GM13976 (cell line): ENCODE data around the gene SUMO2.

Experiments used
- DNase-seq: peaks from one replicate; pipeline ENCODE4 v3.0.0; 2012; ENCODE audit warnings: low spot score
- CTCF ChIP-seq: IDR thresholded peaks from 2 replicates; pipeline ENCODE4 v1.5.1; 2012; ENCODE audit warnings: borderline replicate concordance, mild to moderate bottlenecking; ENCODE audit not compliant: insufficient read depth; ENCODE audit errors: extremely low read depth, missing control alignments, control extremely low read depth
- in situ Hi-C: fragments of 300-500 bp; cut with MboI; formaldehyde crosslinking; loops from one replicate; pipeline ENCODE4 v1.12.0; 2022; ENCODE audit warnings: low sequenced_read_pairs, mixed read lengths, inconsistent platforms; ENCODE audit not compliant: unreplicated experiment

Gene SUMO2

GRCh38 chr17:75205793-75206163, 23.0 kb upstream of the SUMO2 start:
- in situ Hi-C loops: no loop called here
- TF ChIP-seq CTCF: no peak
- DNase-seq: no peak

- no peak for TF ChIP-seq CTCF
- in situ Hi-C loops: no loop called here
- DNase-seq: peak; percentile 100
These were observed 22.5 kb upstream of the SUMO2 start, which contains the start of gene NUP85 for GRCh38 chr17:75205037-75205792. Gene NUP85 (plus strand): TSS chr17:75205679. CDS start chr17:75205762, 83 bp downstream.

- no peak for TF ChIP-seq CTCF
- in situ Hi-C loops: no loop called here
- DNase-seq: no peak
These were observed 17.3 kb upstream of the SUMO2 start for GRCh38 chr17:75199886-75200618.

GRCh38 chr17:75194879-75195278, 12.1 kb upstream of the SUMO2 start:
- TF ChIP-seq CTCF: no peak
- in situ Hi-C loops: no loop called here
- DNase-seq: no peak

GRCh38 chr17:75191584-75191983, 8.8 kb upstream of the SUMO2 start:
- DNase-seq: no peak
- in situ Hi-C loops: no loop called here
- no peak for TF ChIP-seq CTCF

GRCh38 chr17:75188614-75189013, 5.9 kb upstream of the SUMO2 start:
- DNase-seq: no peak
- in situ Hi-C loops: no loop called here
- TF ChIP-seq CTCF: no peak
